GM21381 (cell line): ENCODE measurements around the gene TOX3.

ENCODE experiments used
- ATAC-seq: cut with Tn5 transposase; IDR thresholded peaks from one replicate; pipeline ENCODE4 v1.9.1; 2021; ENCODE audit warnings: mild to moderate bottlenecking, moderate library complexity; ENCODE audit not compliant: unreplicated experiment

The TOX3 gene

DNA sequence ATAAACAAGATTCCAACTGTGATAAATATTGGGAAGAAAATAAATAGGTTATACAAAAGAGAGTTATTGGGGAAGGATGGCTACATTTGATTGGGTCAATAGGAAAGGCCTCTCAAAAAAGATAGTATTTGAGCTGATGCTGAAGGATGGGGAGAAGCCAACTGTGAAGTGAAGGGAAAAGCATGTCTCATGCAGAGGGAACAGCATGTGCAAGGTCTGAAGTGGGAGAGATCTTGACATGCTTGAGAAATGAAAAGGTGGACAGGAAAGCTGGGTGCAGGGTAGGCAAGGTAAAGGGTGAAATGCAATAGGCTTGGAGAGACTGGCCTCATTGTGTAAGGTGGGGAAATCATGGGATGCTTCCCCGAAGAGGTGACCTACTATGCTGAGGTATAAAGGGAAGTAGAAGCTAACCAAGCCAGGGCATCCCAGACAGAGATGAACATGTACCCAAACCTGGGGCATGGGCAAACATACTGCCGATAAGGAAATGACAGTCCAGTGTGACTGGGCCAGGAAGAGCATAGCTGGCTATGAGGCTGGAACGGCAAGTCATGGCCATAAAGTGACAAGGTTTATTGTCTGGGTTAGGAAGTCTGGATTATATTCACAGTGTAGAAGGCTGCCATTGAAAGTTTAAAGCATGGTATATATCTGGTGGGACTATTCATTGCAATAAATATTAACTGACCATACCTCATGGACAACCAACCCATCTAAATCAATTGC, 91.2 kb downstream of the TOX3 start:
- ATAC-seq: no peak

DNA sequence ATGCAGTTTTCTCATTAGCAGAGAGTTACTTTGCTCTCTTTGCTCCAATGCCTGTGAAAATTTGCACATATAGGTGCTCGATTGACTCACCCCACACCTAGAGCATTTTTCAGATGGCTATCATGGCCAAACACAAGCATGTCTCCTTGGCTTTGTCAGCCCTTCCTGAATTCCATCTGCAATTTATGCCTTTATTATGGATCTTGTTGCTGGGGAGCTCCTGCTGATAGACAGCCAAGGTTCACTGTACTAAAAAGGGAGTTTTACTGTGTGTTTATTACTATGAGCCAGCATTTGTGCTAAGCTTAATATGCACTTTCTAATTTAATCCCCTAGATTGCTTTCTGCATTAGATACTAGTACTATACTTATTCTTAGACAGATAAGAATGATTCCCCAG, 93.3 kb downstream of the TOX3 start:
- no peak for ATAC-seq

DNA sequence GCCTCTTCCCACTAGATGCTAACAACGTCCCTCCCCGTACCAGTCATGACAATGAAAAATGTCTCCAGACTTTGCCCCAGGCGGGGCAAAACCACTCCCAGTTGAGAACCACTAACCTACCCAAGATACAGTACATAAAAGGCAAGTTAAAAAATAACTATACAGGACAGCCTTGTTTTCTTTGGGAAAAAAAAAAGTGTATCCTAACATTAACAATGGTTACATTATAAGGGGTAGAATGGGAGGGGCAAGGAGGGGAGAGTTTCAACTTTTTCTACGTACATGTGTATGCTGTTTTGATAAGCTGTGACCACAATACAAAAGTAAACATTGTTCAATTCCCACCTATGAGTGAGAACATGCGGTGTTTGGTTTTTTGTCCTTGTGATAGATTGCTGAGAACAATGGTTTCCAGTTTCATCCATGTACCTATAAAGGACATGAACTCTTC, 94.9 kb downstream of the TOX3 start:
- no peak for ATAC-seq

DNA sequence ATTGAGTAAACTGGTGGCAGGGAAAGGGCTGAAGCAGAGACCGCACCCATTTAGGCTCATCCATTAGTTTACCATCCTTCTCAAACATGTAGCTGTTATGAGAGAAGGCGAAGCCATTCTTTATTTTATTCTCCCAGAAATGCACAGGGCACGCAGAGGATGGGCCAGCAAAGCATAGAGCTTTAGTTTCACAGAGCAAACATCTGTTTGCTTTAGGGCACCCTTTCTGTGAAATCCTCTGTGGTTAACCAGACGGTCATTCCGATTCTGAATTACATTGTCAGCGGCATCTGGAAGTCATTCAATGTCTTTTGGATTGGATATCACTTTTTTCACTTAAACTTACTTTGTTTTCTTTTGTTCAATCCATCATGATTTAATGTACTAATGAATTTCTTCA, 96.0 kb downstream of the TOX3 start:
- no peak for ATAC-seq

DNA sequence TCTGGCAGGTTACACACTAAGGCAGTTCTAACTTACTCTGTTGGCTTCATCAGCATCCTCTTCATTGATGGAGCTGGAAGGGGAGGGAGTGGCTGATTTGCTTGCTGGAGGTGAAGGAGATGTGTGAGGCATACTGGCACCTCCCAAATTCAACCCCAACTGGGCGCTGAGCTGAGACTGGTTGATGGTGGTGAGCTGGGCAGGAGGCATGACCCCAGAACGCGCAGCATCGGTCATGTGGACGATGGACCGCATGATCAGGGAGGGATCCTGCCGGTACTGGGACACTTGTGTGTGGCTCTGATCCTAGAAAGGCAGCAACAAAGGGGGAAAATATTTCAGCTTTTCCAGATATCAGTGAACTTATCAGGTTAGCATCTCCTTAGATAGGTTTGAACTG, 96.7 kb downstream of the TOX3 start:
- ATAC-seq: no peak

DNA sequence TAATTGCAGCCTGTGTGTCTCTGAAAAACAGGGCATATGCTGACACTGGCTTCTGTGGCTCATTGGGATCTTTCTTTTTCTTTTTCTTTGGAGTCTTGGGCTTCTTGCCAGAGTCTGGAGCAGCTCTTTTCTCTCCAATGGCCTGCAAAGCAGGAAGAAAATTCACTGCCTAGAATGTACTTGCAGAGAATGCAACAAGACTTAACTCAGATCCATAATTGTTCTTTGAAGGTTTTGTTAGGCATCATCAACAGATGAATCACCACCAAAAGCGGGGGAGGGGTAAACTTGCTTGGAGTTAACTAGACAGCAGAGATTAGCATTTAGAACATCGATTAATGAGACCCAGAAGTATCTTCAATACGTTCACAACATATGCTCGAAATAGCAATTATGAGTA, 100.9 kb downstream of the TOX3 start:
- ATAC-seq: no peak

DNA sequence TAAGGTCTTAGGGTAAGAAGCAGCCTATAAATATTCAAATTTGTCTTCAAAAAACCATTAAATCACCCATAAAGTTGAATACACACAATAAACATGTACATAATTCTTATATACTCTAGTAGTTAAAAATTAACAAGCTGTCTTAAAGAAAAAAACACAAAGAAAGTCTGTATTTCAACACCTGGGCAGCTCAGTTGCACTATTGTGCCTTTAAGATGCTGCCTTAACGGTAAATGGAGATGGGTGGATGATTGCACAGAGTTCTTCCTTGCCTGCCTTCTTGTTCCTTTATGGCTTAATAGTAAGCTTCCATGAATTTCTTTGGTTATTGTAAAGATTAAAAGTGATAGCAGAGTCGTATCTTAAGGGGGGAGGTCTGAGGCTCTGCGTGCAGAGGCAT, 105.1 kb downstream of the TOX3 start:
- no peak for ATAC-seq

DNA sequence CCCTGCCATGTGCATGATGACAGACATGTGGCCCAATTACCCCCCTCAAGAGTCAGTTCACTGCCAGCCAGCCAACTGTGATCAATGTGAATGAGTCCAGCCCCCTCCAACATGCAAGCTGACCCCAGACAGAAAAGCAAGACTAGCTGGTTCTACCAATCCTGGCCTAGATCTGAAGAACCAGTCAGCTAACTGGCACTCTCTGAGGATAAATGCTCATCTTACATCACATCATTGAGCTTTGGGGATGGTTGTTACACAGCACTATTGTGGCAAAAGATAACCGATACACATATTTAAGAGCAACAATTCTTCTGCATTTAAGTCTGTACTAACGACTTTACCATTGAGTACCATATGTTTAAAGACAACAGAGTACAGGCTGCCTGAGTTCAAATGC, 106.7 kb downstream of the TOX3 start:
- no peak for ATAC-seq

DNA sequence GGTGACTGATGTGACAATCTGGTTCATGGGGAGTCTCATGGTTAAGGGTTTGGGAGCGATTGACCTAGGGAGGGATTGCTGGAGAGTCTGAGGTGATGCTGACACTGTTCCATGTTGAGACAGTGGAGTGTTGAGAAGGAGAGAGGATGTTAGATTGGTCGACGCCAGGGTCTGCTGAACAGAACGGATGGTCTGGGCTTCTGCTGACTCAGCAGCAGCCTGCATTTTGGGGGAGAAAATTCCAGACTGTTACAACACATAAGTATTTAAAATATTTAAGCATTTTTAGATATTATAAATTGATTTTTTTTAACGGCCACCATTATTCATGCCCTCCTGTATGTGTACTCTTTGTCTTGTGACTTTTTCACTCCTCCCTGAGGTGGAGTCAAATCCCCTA, 107.2 kb downstream of the TOX3 start:
- no peak for ATAC-seq

DNA sequence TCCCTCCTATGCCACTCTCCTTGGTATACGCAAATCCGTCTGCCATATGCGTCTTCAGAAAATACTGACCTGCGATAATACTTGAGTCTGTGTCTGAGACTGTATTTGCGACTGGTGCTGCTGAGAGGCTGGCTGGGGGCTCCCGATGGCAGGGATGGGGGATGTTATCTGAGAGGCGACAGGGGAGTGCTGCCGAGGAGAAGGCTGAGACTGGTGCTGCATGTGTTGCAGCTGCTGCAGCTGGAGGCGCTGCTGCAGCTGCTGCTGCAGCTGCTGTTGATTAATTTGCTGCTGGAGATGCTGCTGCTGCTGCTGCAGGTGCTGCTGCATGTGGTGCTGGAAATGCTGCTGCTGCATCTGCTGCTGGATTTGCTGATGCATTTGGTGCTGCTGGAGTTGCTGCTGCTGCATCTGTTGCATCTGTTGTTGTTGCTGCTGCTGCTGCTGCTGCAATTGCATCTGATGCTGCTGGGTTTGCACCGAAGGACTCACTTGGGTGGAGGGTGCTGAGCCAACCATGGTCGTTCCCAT, 107.7 kb downstream of the TOX3 start:
- ATAC-seq: no peak

DNA sequence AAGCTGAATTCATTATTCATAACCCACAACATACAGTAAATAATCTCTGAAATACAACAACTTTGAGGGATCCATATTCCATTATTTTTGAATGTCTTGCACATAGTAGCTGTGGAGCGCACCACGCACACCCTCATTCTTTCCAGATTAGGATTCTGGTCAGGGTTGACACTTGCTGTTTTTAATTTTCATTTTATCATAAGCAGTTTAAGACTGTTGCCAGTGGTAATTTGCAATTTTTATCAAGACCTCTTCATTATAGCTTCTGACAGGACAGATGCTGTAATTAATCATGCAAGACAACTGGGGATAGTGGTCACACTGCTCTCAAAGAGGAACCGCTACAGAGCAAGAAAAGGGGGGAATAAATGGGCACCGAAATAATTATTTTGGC, 109.7 kb downstream of the TOX3 start:
- no peak for ATAC-seq

DNA sequence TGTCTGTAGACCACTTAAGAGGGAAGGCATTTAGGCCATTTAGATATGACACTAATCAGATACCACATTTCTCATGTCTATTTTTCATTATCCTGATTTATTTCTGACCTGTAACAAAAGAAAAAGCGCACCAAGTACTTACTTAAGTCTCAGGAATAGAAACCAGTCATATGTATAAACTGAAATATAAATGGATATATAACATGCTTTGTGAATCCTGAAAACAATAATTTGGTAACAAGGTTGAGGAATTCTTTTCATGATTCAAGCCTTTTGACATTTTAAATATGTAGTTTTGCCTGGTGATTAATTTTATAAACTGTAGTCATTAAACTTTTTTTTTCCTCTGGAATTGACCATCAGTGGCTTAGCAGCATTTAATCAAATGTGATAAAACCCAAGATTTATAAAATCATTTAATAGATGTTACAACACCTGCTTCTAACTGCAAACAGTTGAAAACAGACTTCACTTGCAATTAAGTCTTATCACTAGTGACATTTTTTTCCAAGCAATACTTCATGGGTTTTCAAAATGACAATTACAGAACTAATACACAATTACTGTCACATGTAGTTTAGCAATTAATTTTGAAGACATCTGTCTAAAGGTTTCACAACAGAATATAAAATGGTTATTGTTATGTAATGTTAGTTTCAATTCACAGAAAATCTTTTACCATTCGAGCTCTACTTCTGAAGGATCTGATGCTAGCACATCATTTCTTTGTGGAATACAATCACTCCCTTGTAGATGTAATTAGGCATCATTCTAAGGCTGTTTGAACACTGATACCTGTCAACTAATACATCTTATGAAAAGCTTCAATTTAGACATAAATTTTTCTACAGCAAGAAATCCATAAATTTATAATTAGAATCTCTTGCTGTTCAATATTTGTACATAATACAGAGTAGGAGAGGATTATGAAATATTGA, 110.3 kb downstream of the TOX3 start:
- ATAC-seq: no peak

DNA sequence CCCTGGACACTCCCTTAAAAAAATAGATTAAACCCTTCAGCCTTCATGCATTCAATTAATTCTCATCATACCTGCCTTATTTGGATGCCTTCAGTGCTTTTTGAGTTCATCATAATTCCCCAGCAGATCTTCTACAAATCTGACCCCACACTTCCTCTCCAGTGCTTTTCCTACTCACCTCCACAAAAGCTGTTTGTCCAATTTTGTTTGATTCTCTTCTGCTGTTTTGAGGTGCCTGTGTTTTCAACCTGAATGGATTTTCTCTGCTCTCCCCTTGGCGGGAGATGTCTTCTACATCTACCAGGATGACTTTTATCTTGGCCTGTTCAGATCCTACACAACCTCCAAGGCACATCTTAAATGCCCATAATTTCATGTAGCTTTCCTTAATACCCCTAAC, 112.7 kb downstream of the TOX3 start:
- no peak for ATAC-seq

DNA sequence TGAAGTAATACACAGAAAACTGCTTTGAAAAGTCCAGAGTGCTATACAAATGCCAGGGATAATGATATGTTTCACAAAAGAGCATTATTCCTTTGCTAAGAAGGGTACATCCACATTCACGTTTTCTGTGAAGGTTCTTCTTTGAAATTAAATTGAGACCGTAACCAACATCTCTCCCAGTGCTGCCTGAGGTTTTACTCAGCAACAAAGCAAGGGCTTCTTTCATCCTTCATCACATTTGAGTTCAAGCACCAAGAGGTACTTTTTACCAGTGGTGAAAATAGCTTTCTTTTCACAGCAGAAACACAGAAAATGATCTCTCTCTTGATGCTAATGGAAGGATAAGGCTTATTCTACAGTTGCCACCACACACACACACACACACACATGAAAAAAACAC, 113.3 kb downstream of the TOX3 start:
- no peak for ATAC-seq

DNA sequence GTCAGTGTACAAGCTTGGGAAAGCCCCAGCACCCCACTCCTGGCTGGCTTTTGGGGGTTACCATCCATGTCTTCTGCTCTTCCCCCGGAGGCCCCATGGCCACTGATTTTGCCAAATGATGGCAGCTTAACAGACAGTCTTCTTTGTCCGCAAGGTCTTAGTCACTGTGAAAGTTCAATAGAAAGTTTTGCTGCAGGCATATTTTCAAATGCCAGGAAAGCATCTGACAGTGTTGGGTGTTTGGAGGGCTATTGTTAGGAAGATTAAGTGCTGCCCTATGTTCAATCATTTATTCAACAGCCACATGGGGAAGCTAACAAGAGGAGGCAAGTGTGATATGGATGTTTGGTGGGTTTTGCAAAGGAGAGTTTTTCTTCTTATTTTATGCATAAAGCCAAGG, 122.4 kb downstream of the TOX3 start:
- ATAC-seq: no peak

DNA sequence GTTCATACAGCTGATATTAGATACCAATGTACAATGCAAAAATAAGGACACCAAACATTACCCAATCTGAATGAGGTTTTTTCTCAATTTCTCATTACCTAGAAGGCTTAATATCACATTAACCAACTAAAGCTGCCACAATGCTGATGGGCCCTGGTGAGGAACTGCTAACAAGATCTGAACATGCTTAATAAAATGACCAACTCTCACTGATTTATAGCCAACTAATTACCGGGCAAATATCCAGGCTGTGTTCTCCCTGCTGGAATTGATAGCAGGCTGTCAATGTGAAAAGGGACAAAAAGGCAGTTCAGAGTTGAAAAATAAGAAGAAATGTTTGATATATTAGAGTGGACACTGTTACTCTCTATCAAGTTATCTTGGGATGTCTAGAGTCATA, 124.6 kb downstream of the TOX3 start:
- no peak for ATAC-seq

DNA sequence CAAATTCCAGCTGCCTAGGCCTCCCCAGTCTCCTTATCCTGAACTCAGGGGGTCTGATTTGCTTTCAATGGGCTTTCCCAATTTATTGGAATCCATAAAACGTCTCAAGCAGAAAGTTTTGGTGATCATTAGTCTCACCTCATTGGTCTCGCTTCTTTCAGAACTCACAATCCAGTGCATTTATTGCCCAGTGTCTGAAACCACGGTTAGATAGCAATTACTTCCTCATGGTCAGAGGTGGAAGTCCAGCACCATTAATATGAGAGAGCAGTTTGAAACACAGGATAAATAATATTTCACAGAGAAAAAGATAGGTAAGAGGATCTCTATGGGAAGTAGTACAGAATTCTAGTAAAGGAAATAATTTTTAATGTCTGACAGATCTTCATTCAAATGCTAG, 128.7 kb downstream of the TOX3 start:
- ATAC-seq: no peak

DNA sequence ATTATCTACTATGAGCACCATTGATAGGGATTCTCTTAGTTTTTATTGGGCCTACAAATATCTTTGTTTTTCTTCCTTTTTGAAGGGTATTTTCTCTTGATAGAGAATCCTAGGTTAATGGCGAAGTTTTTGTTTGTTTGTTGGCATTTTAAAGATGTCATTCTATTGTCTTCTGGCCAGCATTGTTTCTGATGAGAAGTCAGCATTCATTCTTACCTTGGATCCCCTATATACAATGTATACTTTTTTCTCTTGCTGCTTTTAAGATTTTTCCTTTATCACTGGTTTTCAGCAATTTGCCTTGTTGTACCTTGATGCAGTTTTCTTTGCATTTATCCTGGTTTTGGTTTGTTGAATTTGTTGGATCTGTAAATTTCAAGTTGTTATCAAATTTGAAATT, 130.1 kb downstream of the TOX3 start:
- ATAC-seq: no peak

DNA sequence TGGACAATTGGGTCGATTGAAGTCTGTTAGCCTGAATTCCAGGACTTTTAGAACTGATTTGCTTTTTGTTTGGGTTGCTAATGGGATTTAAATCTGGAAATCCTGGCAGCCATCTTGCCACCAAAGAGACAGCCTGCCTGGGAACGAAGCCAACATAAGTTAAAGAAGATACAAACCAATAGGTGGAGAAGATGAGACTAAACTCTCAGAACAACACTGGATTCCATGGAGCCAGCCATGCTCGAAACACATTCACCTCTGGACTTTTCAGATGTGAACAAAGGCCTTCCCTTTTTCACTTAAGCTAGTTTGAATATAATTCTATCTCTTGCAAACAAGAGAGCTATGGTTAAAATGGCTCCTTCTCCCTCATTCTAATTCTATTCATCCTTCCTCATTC, 135.9 kb downstream of the TOX3 start:
- ATAC-seq: no peak

DNA sequence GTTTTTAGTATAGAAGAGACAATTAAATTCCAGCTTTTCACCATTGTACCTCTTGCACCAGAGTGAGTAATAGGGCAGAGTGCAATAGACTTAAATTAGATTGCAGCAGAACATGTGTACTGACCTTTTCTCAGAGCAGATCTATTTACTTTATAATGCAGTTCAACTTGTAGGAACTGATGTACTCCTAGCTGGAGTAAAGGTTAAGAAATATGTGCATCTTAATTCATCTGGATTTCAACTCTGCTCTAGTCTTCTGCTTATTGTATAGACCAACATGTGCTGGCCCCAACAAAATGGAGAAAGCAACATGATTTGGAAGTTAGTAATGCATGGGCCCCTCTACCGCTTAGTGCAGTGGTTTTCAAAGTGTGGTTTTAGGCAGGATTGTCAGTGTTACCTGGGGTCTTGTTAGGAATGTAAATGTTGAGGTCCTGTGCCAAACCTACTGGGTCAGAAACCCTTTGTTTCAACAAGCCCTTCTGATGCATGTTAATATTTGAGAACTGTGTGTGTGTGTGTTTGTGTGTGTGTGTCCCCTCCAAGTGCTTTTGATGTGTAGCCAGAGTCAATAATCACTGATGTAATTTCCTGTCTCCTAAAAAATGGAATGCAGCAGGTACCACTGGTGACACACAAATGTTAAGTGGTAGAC, 138.6 kb downstream of the TOX3 start:
- no peak for ATAC-seq

DNA sequence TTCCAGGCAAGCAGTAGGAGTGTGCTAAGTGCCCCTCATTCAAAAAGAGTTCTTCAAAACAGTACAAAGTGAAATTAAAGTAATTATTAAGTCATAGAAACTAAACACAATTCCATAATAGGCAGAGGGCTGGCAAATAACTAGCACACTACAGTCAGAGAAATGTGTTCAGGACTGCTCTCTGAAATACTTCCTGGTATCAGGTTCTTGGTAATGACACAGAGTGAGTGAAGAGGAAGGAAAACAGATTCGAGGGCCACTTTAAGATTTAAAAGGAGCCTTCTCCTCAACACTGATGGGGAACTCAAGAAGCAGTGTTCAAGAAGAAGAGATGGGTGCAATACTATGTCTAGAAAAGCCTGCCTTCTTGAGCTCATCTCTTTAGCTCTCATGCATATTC, 139.2 kb downstream of the TOX3 start:
- ATAC-seq: no peak

DNA sequence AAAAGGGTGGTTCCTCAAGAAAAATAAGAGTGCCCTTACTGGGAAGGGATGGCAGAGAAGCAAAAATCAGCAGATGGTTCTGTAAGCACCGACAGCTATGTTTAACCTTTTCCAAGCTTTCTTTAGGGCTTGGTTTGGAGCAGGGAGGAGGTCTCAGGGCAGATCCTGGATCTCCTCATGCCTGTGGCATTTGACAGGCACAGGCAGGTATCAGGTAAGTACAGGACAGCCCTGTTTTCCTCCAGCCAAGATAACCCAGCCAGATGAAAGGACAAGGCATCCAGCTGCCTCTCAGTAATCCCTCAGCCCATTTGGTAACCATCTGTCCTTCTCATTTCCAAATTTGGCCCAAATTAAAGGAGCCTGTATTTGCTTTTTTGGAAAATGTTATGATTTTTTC, 141.5 kb downstream of the TOX3 start:
- ATAC-seq: no peak
